Measurements from ENCODE around the gene ACSM2A.

GRCh38 chr16:20519231-20519630 is 67.9 kb downstream of the ACSM2A start:
- no peak for TF ChIP-seq POLR2A (IDR thresholded peaks at IDR 0.05)
- no peak for TF ChIP-seq CTCF (IDR thresholded peaks at IDR 0.05)
